HG03095 (cell line): Measurements from ENCODE around the gene SNX24.
"Not testable (repeated sequence)": the region's sequence is repeated elsewhere in the genome, so short reads cannot be mapped to it uniquely, and the experiment has no call there.

ENCODE experiments used
- ATAC-seq: cut with Tn5 transposase; IDR thresholded peaks from one replicate; pipeline ENCODE4 v1.9.1; 2021; ENCODE audit warnings: moderate library complexity; ENCODE audit not compliant: unreplicated experiment

The SNX24 gene

DNA sequence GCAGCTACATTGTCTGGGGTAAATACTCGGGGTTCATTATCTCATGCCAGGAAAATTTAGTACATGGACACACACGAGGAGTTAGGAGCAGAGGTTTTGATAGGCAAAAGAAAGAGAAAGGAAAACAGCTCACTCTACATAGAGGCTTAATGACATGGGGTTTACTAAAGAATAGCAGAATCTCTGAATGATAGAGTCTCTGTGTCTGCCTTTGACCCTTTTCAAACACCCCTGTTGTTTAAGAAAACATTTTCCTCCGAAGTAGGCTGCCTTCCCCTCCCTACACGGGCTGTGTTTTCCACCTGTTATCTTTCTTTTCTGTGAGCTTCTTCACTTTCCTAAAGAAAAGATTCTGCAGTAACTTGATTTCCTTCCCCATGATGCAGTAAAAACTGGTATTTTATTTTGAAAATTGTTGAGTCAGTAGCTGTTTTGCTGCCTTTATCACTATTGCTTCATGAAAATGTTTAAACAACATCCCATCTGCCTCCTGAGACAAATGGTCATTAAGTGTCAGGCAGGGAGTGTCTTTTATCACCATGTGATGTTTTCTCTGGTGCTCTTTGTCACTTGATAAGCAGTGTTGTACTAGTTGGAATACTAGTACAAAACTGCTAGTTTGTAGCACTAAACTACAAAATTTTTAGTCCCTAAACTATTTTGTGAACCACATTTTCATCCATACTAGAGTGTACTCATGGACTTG is 114.5 kb downstream of the SNX24 start:
- ATAC-seq = no peak

- ATAC-seq = no peak
Measured at GRCh38 chr5:122963305-122963704, 117.9 kb downstream of the SNX24 start.

GRCh38 chr5:122965111-122965510 is 119.7 kb downstream of the SNX24 start:
- no peak for ATAC-seq

GRCh38 chr5:122967085-122967484 is 121.7 kb downstream of the SNX24 start:
- peak; percentile 40 for ATAC-seq

- ATAC-seq = peak; percentile 86
Measured at GRCh38 chr5:122967625-122968024, 122.2 kb downstream of the SNX24 start.

GRCh38 chr5:122968056-122968455 is 122.6 kb downstream of the SNX24 start:
- ATAC-seq = not testable (repeated sequence)

GRCh38 chr5:122971333-122971732 is 125.9 kb downstream of the SNX24 start:
- ATAC-seq = no peak

GRCh38 chr5:122972877-122973276 is 127.5 kb downstream of the SNX24 start:
- ATAC-seq = no peak

DNA sequence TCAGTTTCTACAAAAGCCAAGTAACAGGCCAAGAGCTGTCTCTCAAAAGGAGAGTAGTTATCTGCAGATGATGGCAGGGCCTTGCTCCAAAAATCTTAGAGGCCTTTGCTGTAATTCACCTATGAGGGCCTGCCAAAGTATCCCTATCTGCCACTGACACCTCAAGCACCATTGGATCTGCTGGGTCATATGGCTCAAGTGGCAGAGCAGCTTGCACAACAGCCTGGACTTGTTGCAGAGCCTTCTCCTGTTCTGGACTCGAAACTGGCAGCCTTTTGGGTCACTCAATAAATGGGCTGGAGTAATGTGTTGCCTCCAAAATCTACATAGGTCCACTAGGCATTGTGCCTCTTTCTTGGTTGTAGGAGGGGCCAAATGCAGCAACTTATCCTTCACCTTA is 128.3 kb downstream of the SNX24 start:
- not testable (repeated sequence) for ATAC-seq

- ATAC-seq = not testable (repeated sequence)
Measured at GRCh38 chr5:122974251-122974650, 128.8 kb downstream of the SNX24 start.

GRCh38 chr5:122977319-122977718 is 131.9 kb downstream of the SNX24 start:
- ATAC-seq = no peak

- no peak for ATAC-seq
Measured at GRCh38 chr5:122978068-122978467, 132.7 kb downstream of the SNX24 start.

- no peak for ATAC-seq
Measured at GRCh38 chr5:122978644-122979297, 133.4 kb downstream of the SNX24 start.

GRCh38 chr5:122981846-122982245 is 136.4 kb downstream of the SNX24 start:
- ATAC-seq = no peak

GRCh38 chr5:122982376-122982775 is 137.0 kb downstream of the SNX24 start:
- ATAC-seq = no peak

DNA sequence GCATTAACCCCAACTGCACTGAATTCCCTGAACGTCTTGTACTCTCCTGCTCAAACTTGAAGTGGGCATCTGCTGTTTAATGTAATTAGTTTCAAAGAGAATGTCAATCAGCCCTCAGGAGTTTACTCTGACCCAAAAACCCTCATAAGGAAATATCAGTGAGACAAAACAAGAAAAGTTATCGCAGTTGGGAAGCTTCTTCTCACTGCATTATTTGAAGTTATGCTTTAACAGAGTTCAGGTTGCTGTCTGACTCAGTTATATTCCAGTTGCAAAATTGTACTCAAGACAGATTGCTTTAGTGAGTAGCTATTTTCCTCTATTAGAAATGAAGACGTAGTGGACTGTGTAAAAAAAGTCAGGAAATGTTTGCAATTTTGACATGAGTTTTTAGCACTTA is 139.0 kb downstream of the SNX24 start:
- no peak for ATAC-seq

- ATAC-seq = no peak
Measured at GRCh38 chr5:122985006-122985700, 139.7 kb downstream of the SNX24 start.

DNA sequence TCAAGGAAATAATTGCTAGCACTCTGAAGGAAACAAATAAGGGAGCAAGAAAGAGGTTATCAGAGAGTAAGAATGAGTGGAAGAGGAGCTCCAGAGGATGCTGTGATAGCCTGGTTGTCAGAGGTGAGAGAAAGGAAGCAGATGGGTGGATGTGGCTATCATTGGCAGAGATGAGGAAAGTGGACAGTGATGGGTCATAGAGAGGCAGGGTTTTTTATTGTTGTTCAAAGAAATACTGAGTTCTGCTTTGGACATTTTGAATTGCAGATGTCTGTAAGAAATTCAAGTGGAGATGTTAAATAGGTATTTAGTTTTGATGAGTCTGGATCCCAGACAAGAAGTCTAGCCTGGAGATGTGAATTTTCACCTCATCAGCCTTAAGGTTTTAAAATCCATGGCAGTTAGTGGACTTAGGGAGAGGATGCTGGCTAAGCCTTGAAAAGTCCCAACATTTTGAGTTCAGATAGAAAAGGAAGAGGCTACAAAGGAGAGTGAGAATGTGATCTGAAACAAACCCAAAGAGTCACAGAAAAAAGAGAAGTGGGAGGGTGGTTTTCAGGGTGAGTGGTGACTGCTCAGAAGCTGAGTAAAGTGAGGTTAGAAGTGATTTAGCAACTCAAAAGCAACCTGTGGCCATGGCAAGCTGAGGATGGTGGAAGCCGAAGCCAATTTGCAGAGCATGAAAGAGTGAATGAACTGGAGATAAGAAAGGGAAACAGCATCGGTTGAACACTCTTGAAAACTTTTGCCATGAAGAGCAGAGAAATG is 140.7 kb downstream of the SNX24 start:
- ATAC-seq = peak; percentile 94

DNA sequence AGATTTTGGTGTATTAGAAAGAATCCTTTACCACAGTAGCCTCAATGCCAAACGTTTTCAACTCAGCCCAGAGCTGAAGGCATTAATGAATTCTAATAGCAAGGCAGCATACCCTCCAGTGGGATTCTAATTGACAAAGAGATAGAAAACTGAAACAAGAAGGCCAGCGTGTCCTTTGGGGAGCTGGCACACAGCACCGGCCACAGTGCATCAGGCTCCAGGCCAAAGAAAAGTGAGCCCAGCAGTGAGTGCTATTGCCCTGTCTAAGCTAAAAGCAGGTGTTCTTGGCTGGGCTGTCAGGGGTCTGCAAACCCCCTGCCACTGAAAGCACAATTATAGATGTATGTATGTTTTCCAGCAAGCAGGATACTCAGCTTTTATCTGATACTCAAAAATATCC is 150.7 kb downstream of the SNX24 start:
- no peak for ATAC-seq

DNA sequence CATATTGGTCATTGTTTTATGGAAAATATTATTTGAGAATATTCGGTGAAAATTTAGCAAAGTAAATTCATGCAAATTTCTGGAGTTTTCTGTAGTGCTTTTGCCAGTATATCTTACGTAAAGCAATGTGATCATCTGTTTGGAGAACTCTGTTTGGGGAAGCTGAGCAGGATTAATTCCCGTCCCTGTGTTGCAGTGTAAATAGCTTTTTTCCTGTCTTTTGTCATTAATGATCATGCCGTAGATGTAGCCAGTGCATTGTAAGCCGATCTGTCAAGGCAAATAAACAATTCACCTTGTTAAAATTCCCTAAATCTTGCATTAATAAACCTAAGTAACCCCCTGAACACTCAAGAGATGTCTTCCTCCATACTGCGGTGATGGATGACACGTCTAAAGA is 151.9 kb downstream of the SNX24 start:
- no peak for ATAC-seq

DNA sequence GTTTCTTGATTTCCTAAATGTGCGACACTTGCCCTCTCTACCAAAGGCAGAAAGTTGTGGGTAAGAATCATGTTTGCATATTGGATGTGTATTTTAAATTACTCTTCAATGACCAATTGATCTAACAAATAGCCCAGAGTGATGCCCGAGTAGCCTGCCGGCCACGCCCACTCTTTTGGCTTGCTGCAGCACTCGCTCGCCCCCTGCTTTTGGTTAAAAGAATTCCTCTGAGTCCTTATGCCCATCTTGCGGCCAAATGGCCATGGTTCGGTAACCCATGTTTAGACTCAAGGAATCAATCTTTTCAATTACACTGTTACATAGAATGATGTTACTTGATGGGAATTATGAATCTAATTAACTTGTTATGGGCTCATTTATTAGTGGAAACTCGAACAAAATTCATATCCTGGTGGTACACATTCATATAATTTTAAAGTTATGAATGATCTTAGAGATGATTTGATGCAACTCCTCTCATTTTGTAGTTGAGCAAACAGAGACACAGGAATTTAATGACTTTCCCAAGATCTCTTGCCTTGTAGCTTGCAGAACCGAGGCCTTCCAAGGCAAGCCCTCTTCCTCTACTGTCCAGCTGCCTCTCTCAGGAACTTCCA is 154.6 kb downstream of the SNX24 start:
- peak; percentile 91 for ATAC-seq
